GM13976 (cell line): ENCODE results near the gene NTN3.

Experiments used
- DNase-seq: peaks from one replicate; pipeline ENCODE4 v3.0.0; 2012; ENCODE audit warnings: low spot score
- in situ Hi-C: fragments of 300-500 bp; cut with MboI; formaldehyde crosslinking; loops from one replicate; pipeline ENCODE4 v1.12.0; 2022; ENCODE audit warnings: low sequenced_read_pairs, mixed read lengths, inconsistent platforms; ENCODE audit not compliant: unreplicated experiment
- TF ChIP-seq, protein P1 (sequence below): IDR thresholded peaks from 2 replicates; pipeline ENCODE4 v1.5.1; 2012; ENCODE audit warnings: borderline replicate concordance, mild to moderate bottlenecking; ENCODE audit not compliant: insufficient read depth; ENCODE audit errors: extremely low read depth, missing control alignments, control extremely low read depth

The NTN3 gene

DNA sequence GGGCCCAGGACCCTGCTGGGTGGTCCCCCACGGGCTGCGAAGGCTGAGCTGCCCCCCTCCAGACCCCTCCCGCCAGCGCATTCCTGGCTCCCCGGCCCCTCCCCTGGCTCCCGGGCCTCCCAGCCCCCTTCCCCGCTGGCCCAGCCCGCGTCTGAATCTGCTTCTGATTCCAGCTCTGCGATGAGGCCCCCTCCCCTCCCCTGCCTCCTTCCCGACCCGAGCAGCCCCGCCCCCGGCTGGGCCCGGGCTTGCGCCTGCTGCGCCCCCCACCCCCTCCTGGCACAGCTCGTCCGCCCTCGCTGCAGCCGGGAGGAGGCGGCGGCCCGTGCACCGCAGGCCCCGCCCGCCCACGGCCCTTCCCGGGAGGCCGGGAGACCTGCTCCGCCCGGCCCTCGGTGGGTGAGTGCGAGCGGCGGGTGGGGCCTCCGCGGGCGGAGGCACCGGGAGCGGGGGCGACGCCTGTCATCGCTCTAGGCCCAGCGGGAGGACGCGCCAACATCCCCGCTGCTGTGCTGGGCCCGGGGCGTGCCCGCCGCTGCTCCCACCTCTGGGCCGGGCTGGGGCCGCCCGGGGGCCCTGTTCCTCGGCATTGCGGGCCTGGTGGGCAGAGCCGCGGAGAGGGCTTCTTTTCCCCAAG is at the start of gene NTN3:
NTN3 (plus strand) TSS at position 282 of the 637 bp plus-strand sequence. CDS start 405 bp downstream, outside the sequence.
- DNase-seq = peak; percentile 64
- in situ Hi-C loops = no loop called here
- TF ChIP-seq, protein P1, sequence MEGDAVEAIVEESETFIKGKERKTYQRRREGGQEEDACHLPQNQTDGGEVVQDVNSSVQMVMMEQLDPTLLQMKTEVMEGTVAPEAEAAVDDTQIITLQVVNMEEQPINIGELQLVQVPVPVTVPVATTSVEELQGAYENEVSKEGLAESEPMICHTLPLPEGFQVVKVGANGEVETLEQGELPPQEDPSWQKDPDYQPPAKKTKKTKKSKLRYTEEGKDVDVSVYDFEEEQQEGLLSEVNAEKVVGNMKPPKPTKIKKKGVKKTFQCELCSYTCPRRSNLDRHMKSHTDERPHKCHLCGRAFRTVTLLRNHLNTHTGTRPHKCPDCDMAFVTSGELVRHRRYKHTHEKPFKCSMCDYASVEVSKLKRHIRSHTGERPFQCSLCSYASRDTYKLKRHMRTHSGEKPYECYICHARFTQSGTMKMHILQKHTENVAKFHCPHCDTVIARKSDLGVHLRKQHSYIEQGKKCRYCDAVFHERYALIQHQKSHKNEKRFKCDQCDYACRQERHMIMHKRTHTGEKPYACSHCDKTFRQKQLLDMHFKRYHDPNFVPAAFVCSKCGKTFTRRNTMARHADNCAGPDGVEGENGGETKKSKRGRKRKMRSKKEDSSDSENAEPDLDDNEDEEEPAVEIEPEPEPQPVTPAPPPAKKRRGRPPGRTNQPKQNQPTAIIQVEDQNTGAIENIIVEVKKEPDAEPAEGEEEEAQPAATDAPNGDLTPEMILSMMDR = no peak

DNA sequence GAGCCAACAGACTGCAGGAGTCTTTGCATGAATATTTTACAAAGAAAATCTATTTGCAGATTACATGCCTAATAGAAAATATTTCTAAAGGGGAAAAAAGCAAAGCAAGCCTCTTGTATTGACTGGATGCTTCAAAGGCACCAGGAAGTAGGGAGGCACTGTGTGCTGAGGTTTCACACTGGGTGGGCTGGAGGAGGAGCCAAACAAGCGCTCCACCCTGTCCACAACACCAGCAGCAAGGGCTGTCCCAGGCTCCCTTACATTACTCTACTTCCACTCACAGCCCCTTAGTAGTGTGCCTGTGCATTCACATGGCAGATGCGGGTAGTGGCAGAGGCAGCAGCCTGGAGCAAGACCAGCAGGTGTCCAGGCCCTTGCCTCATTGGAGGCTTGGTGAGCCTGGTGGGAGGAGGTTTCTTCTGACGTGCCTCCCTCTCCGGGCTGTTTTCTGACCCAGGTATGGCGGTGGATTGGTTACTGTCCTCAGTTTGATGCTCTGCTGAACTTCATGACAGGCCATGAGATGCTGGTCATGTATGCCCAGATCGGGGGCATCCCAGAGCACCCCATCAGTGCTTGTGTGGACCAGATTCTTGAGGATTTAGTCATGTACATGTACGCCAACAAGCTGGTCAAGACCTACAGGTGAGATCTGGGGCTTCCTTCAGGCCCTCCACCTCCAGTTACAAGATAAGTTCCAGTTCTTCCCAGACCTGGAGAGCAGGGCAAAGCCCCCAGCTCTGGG is 48.8 kb upstream of the NTN3 start:
- TF ChIP-seq, protein P1 = no peak
- in situ Hi-C loops = no loop called here

DNA sequence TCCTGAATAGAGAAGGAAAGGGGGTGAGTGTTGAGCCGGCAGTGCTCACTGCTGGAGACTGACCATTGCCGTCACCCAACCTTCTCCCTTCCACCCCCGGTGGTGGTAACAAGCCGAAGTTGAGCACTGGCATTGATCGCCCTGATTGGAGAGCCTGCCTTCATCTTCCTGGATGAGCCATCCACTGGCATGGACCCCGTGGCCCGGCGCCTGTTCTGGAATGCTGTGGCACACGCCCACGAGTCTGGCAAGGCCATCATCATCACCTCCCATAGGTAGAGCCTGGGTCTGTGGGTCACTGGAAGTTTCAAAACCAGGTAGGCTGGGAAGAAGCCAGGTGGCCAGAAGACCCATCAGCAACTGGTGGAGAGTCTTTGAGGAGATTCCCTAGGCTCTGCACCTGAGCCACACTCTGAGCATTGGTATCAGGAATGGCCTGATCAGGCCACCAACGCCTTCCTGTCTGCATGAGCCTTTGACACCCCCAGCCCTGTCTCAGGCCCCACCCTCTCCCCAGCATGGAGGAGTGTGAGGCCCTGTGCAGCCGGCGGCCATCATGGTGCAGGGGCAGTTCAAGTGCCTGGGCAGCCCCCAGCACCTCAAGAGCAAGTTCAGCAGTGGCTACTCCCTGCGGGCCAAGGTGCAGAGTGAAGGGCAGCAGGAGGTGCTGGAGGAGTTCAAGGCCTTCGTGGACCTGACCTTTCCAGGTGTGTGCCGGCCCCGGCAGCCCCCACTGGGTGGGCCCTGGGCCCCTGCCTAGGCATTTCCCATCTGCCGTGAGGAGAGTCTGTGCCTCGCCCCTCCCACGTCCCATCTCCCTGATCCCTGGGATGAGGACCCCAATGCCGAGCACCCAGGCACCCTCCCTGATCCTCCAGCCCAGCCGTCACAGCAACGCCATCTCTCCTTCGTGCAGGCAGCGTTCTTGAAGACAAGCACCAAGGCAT is 46.8 kb upstream of the NTN3 start:
- in situ Hi-C loops = no loop called here
- no peak for DNase-seq
- TF ChIP-seq, protein P1 = no peak

More for the DNA sequence above, 48.8 kb upstream of the NTN3 start:
- no peak for DNase-seq

DNA sequence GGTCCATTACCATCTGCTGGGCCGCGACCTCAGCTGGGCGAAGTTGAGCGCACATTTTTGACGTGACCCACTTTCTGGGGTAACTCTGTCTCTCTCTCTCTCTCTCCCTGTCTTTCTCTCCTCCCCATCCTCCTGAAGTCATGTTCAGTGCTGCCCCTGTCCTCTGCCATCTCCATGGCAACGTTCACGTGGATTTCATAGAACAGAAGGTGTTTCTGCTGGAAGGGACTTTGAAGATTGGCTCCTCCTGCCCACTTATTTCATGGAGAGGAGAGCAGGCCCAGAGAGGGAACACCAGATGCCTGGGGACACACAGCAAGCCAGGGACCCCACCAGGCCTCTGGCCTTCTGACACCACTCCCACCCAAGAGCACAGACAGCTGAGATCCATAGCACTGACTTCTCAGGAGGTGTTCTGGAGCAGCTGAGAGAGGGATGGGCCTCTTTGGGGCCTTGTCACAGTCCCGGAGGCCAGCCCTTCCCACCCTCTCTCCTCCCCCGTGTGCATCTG is 46.0 kb upstream of the NTN3 start:
- in situ Hi-C loops = no loop called here
- TF ChIP-seq, protein P1 = no peak
- DNase-seq = no peak

DNA sequence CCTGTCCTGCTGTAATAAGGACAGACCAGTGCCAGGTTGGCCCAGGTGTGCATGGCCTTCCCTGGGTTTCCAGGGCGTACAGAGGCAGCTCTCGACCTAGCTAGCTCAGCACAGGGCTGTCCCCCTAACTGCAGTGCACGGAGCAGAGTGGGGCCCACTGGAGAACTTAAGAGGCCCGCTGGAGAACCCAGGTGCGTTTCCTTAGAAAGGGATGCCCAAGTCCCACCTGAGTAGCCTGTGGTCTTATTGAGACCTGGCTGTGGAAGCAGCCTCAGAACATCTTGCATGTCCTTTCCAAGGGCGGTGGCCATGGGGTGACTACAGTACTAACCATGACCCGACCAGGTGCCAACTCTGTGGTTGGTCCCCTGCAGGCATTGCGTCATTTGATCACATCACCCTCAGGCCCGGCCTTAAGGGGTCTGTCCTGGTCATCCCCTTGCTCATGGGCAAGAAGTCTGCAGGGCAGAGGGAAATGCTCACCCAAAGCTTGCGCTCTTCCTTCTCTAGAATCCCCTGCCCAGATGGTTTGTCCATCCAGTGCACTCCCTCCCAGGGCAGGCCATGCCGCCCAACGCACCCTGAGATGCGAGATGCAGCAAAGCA is 45.2 kb upstream of the NTN3 start:
- in situ Hi-C loops = no loop called here
- TF ChIP-seq, protein P1 = no peak
- no peak for DNase-seq

DNA sequence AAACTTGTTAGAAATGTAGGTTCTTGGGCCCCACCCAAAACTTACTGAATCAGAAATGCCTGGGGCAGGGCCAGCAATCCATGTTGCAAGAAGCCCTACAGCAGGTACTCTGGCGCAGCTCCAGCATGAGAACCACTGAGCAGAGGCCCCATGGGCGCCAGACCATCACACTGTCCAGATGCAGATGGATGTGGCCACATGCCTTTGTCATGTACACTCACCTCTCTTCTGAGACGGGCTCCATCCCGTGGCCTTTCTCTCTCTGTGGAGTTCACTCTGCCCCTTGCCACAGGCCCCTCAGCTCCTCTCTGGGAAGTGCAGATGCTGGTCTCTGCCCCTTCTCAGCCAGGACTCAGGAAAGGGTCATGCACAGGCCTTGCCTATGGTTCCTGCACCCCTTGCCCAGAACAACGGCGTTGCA is 44.1 kb upstream of the NTN3 start:
- TF ChIP-seq, protein P1 = no peak
- DNase-seq = no peak
- in situ Hi-C loops = no loop called here
